GM18519 (cell line): ENCODE measurements around the gene JMY.

ENCODE experiments used
- ATAC-seq: cut with Tn5 transposase; IDR thresholded peaks from one replicate; pipeline ENCODE4 v1.9.1; 2021; ENCODE audit warnings: mild to moderate bottlenecking, moderate library complexity; ENCODE audit not compliant: unreplicated experiment, low FRiP score

JMY gene

GRCh38 chr5:79235634-79236361 lies at the start of gene JMY:
TSS of gene JMY (plus strand) at chr5:79236131. CDS start at chr5:79236651, 520 bp downstream.
- ATAC-seq, result peak; percentile 43

- no peak for ATAC-seq
Measured at GRCh38 chr5:79186455-79186854, 49.5 kb upstream of the JMY start.

- ATAC-seq, result no peak
Measured at GRCh38 chr5:79189439-79190234, 46.3 kb upstream of the JMY start.

GRCh38 chr5:79190235-79190529 lies 45.7 kb upstream of the JMY start:
- no peak for ATAC-seq

- ATAC-seq, result no peak
Measured at GRCh38 chr5:79191457-79191856, 44.5 kb upstream of the JMY start.

GRCh38 chr5:79193643-79194042 lies 42.3 kb upstream of the JMY start:
- ATAC-seq, result no peak

- no peak for ATAC-seq
Measured at GRCh38 chr5:79200573-79201183, 35.3 kb upstream of the JMY start.

GRCh38 chr5:79201206-79201605 lies 34.7 kb upstream of the JMY start:
- ATAC-seq, result no peak

- no peak for ATAC-seq
Measured at GRCh38 chr5:79202076-79202475, 33.9 kb upstream of the JMY start.

GRCh38 chr5:79205965-79206364 lies 30.0 kb upstream of the JMY start:
- ATAC-seq, result no peak

GRCh38 chr5:79206541-79206940 lies 29.4 kb upstream of the JMY start:
- no peak for ATAC-seq

GRCh38 chr5:79209505-79209904 lies 26.4 kb upstream of the JMY start:
- ATAC-seq, result no peak

- no peak for ATAC-seq
Measured at GRCh38 chr5:79224286-79224984, 11.5 kb upstream of the JMY start.

- no peak for ATAC-seq
Measured at GRCh38 chr5:79225026-79225425, 10.9 kb upstream of the JMY start.

- ATAC-seq, result no peak
Measured at GRCh38 chr5:79225441-79225840, 10.5 kb upstream of the JMY start.

- ATAC-seq, result no peak
Measured at GRCh38 chr5:79227484-79228025, 8.4 kb upstream of the JMY start.

GRCh38 chr5:79229357-79230174 lies 6.4 kb upstream of the JMY start:
- peak; percentile 63 for ATAC-seq

- ATAC-seq, result no peak
Measured at GRCh38 chr5:79235261-79235633, 684 bp upstream of the JMY start.

- ATAC-seq, result no peak
Measured at GRCh38 chr5:79236362-79236969, 535 bp downstream of the JMY start.
